Lung (tissue), 12 donors: ENCODE data around the gene EMILIN3. TPM values are rescaled to one million over a fixed set of nuclear protein-coding genes. Genes with fewer than 3 reads are reported as not detected.

Experiments
- ATAC-seq: fragments of 200-7000 bp; cut with Tn5 transposase; one replicate; pipeline ENCODE4 v1.9.1; 2020; ENCODE audit warnings: moderate number of reproducible peaks; ENCODE audit not compliant: insufficient read depth, low FRiP score
- DNase-seq, 3 donors: peaks; one replicate each; pipeline ENCODE4 v3.0.0-alpha.2; 2013 to 2017
- H3K27ac ChIP-seq, 2 donors: one replicate each; pipeline ENCODE4 v1.5.1; 2013; ENCODE audit warnings: mild to moderate bottlenecking in 2 of 2, moderate library complexity in 2 of 2, control low read depth in 1 of 2, inconsistent platforms in 1 of 2, low read depth in 1 of 2, low read length in 1 of 2
- H3K27me3 ChIP-seq, 3 donors: one replicate each; pipeline ENCODE4 v1.5.1; 2013; ENCODE audit warnings: low read length in 2 of 3; ENCODE audit not compliant: control insufficient read depth in 3 of 3, insufficient read depth in 3 of 3
- H3K36me3 ChIP-seq, 4 donors: one replicate each; pipeline ENCODE4 v1.5.1; 2013; ENCODE audit warnings: low read length in 4 of 4, mild to moderate bottlenecking in 1 of 4, moderate library complexity in 1 of 4; ENCODE audit not compliant: control insufficient read depth in 4 of 4, insufficient read depth in 4 of 4
- H3K4me1 ChIP-seq, 5 donors: one replicate each; pipeline ENCODE4 v1.5.1; 2013; ENCODE audit warnings: low read length in 5 of 5, mild to moderate bottlenecking in 2 of 5, moderate library complexity in 1 of 5; ENCODE audit not compliant: control insufficient read depth in 5 of 5, insufficient read depth in 5 of 5
- H3K4me3 ChIP-seq: one replicate; pipeline ENCODE4 v1.5.1; 2013; ENCODE audit warnings: mild to moderate bottlenecking, control low read depth, moderate library complexity
- H3K9ac ChIP-seq, 2 donors: one replicate each; pipeline ENCODE4 v1.5.1; 2013; ENCODE audit warnings: low read length in 2 of 2, control low read depth in 1 of 2; ENCODE audit not compliant: insufficient read depth in 1 of 2
- H3K9me3 ChIP-seq, 4 donors: one replicate each; pipeline ENCODE4 v1.5.1; 2013; ENCODE audit warnings: low read length in 3 of 4, mild to moderate bottlenecking in 1 of 4, moderate library complexity in 1 of 4; ENCODE audit not compliant: control insufficient read depth in 4 of 4, insufficient read depth in 3 of 4
- WGBS, 2 donors: extraction: QIAGEN DNeasy Blood & Tissue Kit; methylation state at CpG; one replicate each; pipeline ENCODE4 v1.1.7; 2013; 5-methylcytosine and 5-hydroxymethylcytosine counted together
- polyA plus RNA-seq, 2 donors: library from polyadenylated mRNA; stranded (reverse); fragments of 200-250 nt; gene quantifications; one replicate each; pipeline ENCODE4 v1.2.1, GENCODE V29; 2013
- total RNA-seq, 2 donors: library from RNA; depleted of rRNA in 1 of 2; stranded (reverse); fragments of >200 nt in 1 of 2; gene quantifications; one replicate each; pipeline ENCODE4 v1.2.1, GENCODE V29; 2014 to 2021
- TF ChIP-seq, protein P1 (sequence below): IDR thresholded peaks from 2 replicates; pipeline ENCODE4 v1.5.1; 2012; ENCODE audit warnings: mild to moderate bottlenecking; ENCODE audit errors: control extremely low read depth, extremely low read depth
- donor health status: control.
- donor health status: control.
- donor health status: Bipolar disorder and iron deficiency.
- donor health status: healthy.
- donor health status: DM: yes; HTN: yes; CAD: no.

EMILIN3 gene
- total and polyA plus RNA-seq, 4 donors: 0.06 to 1.7 (median 0.29) TPM

DNA sequence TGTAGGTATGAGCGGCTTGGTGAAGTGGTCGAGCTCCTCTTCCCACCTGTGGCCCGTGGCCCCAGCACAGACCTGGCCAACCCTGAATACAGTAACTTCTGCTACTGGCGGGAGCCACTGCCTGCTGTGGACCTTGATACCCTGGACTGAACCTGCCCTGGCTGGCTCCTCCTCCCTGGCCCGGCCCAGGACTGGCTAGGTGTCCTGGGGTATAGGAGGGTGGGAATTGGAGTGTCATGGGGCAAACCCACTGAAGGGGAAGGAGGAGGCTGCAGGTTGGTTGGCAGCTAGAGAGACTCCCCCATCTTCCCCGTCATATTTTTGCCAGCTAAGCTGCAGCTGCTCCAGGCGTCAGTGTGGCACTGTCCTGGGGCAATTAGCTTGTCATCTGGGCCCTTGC lies 7.9 kb downstream of the EMILIN3 start:
- no peak overlapping the region for H3K4me3 ChIP-seq
- H3K9me3 ChIP-seq: no peaks in the 10 kb centered on the region
- no peak for DNase-seq
- H3K27me3 ChIP-seq: no peaks in the 10 kb centered on the region
- TF ChIP-seq, protein P1, sequence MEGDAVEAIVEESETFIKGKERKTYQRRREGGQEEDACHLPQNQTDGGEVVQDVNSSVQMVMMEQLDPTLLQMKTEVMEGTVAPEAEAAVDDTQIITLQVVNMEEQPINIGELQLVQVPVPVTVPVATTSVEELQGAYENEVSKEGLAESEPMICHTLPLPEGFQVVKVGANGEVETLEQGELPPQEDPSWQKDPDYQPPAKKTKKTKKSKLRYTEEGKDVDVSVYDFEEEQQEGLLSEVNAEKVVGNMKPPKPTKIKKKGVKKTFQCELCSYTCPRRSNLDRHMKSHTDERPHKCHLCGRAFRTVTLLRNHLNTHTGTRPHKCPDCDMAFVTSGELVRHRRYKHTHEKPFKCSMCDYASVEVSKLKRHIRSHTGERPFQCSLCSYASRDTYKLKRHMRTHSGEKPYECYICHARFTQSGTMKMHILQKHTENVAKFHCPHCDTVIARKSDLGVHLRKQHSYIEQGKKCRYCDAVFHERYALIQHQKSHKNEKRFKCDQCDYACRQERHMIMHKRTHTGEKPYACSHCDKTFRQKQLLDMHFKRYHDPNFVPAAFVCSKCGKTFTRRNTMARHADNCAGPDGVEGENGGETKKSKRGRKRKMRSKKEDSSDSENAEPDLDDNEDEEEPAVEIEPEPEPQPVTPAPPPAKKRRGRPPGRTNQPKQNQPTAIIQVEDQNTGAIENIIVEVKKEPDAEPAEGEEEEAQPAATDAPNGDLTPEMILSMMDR: no peak
- peaks cover 0 to 16% (median 0%) of the 10 kb centered on the region in 4 donors for H3K36me3 ChIP-seq
- WGBS, 2 donors: 91 to 94% methylated on average over 7 of the region's 7 CpGs
- H3K27ac ChIP-seq: no peak overlapping the region
- no peak overlapping the region for H3K9ac ChIP-seq
- no peak for ATAC-seq
- H3K4me1 ChIP-seq: peaks cover 0 to 3% (median 0%) of the 10 kb centered on the region in 5 donors

GRCh38 chr20:41358230-41358629 lies 8.4 kb downstream of the EMILIN3 start:
- no peaks in the 10 kb centered on the region for H3K27me3 ChIP-seq
- DNase-seq (no peak), ATAC-seq (no peak)
- H3K4me1 ChIP-seq: peaks cover 0 to 3% (median 0%) of the 10 kb centered on the region in 5 donors
- WGBS, 2 donors: 92 to 95% methylated on average over 9 of the region's 9 CpGs
- H3K9me3 ChIP-seq: no peaks in the 10 kb centered on the region
- H3K36me3 ChIP-seq: peaks cover 0 to 16% (median 0%) of the 10 kb centered on the region in 4 donors
- TF ChIP-seq, protein P1: no peak
- H3K9ac ChIP-seq: no peak overlapping the region
- H3K27ac ChIP-seq: no peak overlapping the region
- no peak overlapping the region for H3K4me3 ChIP-seq

DNA sequence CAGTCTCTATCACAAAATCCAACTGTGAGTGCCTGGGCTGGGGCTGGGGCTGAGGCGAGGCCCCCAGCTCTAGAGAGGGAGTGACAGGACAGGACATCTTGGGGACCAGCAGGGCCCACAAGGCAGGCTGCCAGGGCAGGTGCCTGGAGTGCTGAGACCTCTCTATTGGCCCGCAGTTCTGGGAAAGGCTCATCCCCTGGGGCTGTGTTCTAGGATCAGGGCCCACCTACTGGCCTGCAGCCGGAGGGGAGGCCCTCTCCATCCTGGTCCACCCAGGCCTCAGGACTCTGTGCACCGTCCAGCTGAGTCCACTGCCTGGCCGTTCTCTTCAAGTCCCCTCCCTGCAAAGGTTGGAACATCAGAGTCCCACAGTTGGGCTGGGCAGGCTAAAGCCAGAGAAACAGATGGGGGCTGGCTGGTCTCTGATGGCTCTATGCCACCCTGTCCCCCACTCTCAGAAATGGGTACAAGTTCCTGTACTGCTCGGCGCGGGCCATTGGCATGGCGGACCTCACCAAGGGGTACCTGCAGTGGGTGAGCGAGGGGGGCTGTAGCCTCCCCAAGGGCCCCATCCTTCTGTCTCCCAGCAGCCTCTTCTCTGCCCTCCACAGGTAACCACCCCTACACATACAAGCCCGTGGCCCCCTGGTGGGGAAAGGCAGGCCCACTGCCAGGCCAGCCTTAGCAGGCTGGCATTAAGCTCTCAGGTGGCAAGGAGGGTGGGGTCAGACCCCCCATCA lies 9.0 kb downstream of the EMILIN3 start:
- no peak overlapping the region for H3K27ac ChIP-seq
- no peak overlapping the region for H3K4me3 ChIP-seq
- H3K27me3 ChIP-seq: no peaks in the 10 kb centered on the region
- H3K9me3 ChIP-seq: no peaks in the 10 kb centered on the region
- DNase-seq: no peak
- H3K9ac ChIP-seq: no peak overlapping the region
- peaks cover 0 to 16% (median 0%) of the 10 kb centered on the region in 4 donors for H3K36me3 ChIP-seq
- peaks cover 0 to 3% (median 0%) of the 10 kb centered on the region in 5 donors for H3K4me1 ChIP-seq
- no peak for ATAC-seq
- WGBS, 2 donors: 93 to 95% methylated on average over 11 of the region's 11 CpGs
- TF ChIP-seq, protein P1: no peak
